H9 (cell line): ENCODE data around the gene CENPO. TPM values are rescaled to one million over a fixed set of nuclear protein-coding genes. Genes with fewer than 3 reads are reported as not detected.

ENCODE experiments used
- DNase-seq: peaks from one replicate; pipeline ENCODE4 v3.0.0-alpha.2; 2017
- H2AFZ ChIP-seq: one replicate; pipeline ENCODE4 v1.6.1; 2013; ENCODE audit warnings: mild to moderate bottlenecking, low read length, control low read depth, moderate library complexity
- H2AK5ac ChIP-seq: 2 replicates; pipeline ENCODE4 v1.6.1; 2013; ENCODE audit warnings: low read length, control low read depth, mixed read lengths; ENCODE audit not compliant: insufficient read length
- H2BK120ac ChIP-seq: one replicate; pipeline ENCODE4 v1.6.1; 2013; ENCODE audit warnings: low read depth, mild to moderate bottlenecking, low read length, control low read depth, inconsistent platforms; ENCODE audit not compliant: poor library complexity, severe bottlenecking
- H2BK12ac ChIP-seq: 2 replicates; pipeline ENCODE4 v1.6.1; 2013; ENCODE audit warnings: low read length, control low read depth, mixed read lengths, low read depth; ENCODE audit not compliant: insufficient read length
- H2BK15ac ChIP-seq: 2 replicates; pipeline ENCODE4 v1.6.1; 2013; ENCODE audit warnings: low read depth, low read length, control low read depth
- H2BK20ac ChIP-seq: one replicate; pipeline ENCODE4 v1.6.1; 2013; ENCODE audit warnings: low read depth, mild to moderate bottlenecking, low read length, control low read depth, inconsistent platforms; ENCODE audit not compliant: poor library complexity, severe bottlenecking
- H2BK5ac ChIP-seq: 2 replicates; pipeline ENCODE4 v1.6.1; 2013; ENCODE audit warnings: low read length, control low read depth, mixed read lengths; ENCODE audit not compliant: insufficient read length
- H3K14ac ChIP-seq: 2 replicates; pipeline ENCODE4 v1.6.1; 2013; ENCODE audit warnings: low read length, control low read depth; ENCODE audit not compliant: insufficient read depth
- H3K18ac ChIP-seq: 2 replicates; pipeline ENCODE4 v1.6.1; 2013; ENCODE audit warnings: low read depth, mild to moderate bottlenecking, mixed read lengths, low read length, control low read depth; ENCODE audit not compliant: insufficient read length
- H3K23ac ChIP-seq: 2 replicates; pipeline ENCODE4 v1.6.1; 2013; ENCODE audit warnings: low read length, control low read depth, mixed read lengths, low read depth; ENCODE audit not compliant: insufficient read length
- H3K23me2 ChIP-seq: 2 replicates; pipeline ENCODE4 v1.6.1; 2013; ENCODE audit warnings: low read depth, mild to moderate bottlenecking, mixed read lengths, low read length, control low read depth; ENCODE audit not compliant: insufficient read length, poor library complexity, severe bottlenecking
- H3K27ac ChIP-seq: 2 replicates; pipeline ENCODE4 v1.5.1; 2013; ENCODE audit warnings: low read length, control low read depth, mixed read lengths, low read depth; ENCODE audit not compliant: insufficient read length
- H3K27me3 ChIP-seq: 2 replicates; pipeline ENCODE4 v1.6.1; 2013; ENCODE audit warnings: low read length, control low read depth, inconsistent platforms; ENCODE audit not compliant: insufficient read depth
- H3K4ac ChIP-seq: 2 replicates; pipeline ENCODE4 v1.6.1; 2013; ENCODE audit warnings: low read depth, mild to moderate bottlenecking, control low read depth, inconsistent platforms, low read length, moderate library complexity
- H3K4me1 ChIP-seq: 2 replicates; pipeline ENCODE4 v1.6.1; 2013; ENCODE audit warnings: low read length, control low read depth, inconsistent platforms; ENCODE audit not compliant: insufficient read depth
- H3K4me2 ChIP-seq: 2 replicates; pipeline ENCODE4 v1.6.1; 2013; ENCODE audit warnings: low read length, control low read depth, mixed read lengths; ENCODE audit not compliant: insufficient read length, insufficient read depth
- H3K56ac ChIP-seq: 2 replicates; pipeline ENCODE4 v1.6.1; 2013; ENCODE audit warnings: low read depth, mild to moderate bottlenecking, mixed read lengths, low read length, control low read depth; ENCODE audit not compliant: insufficient read length
- H3K79me1 ChIP-seq: 2 replicates; pipeline ENCODE4 v1.6.1; 2013; ENCODE audit warnings: low read depth, mild to moderate bottlenecking, moderate library complexity, low read length, control low read depth, inconsistent platforms; ENCODE audit not compliant: insufficient read depth, poor library complexity, severe bottlenecking
- H3K79me2 ChIP-seq: 2 replicates; pipeline ENCODE4 v1.6.1; 2013; ENCODE audit warnings: low read length, control low read depth, inconsistent platforms; ENCODE audit not compliant: insufficient read depth
- H3K9ac ChIP-seq: 2 replicates; pipeline ENCODE4 v1.6.1; 2013; ENCODE audit warnings: low read length, control low read depth, mixed read lengths; ENCODE audit not compliant: insufficient read length; ENCODE audit errors: extremely low read depth
- H3K9me3 ChIP-seq: one replicate; pipeline ENCODE4 v1.6.1; 2013; ENCODE audit warnings: low read depth, low read length, inconsistent platforms; ENCODE audit not compliant: control insufficient read depth
- H3T11ph ChIP-seq: one replicate; pipeline ENCODE4 v1.6.1; 2013; ENCODE audit warnings: mild to moderate bottlenecking, low read length, control low read depth, inconsistent platforms
- H4K20me1 ChIP-seq: one replicate; pipeline ENCODE4 v1.6.1; 2013; ENCODE audit not compliant: control insufficient read depth, insufficient read length, insufficient read depth
- H4K5ac ChIP-seq: 2 replicates; pipeline ENCODE4 v1.6.1; 2013; ENCODE audit warnings: low read depth, mild to moderate bottlenecking, mixed read lengths, low read length, control low read depth; ENCODE audit not compliant: insufficient read length
- H4K8ac ChIP-seq: replicated peaks from 2 replicates; pipeline ENCODE4 v1.6.1; 2013; ENCODE audit warnings: low read length, control low read depth, mixed read lengths, low read depth; ENCODE audit not compliant: insufficient read length
- H4K91ac ChIP-seq: 2 replicates; pipeline ENCODE4 v1.6.1; 2013; ENCODE audit warnings: low read depth, mild to moderate bottlenecking, moderate library complexity, mixed read lengths, low read length, control low read depth; ENCODE audit not compliant: insufficient read length
- H3K27ac Mint-ChIP-seq, 3 experiments: 2 replicates in 2 of 3; 3 replicates in 1 of 3; pipeline ENCODE4 v1.8.0; 2020 to 2021; ENCODE audit warnings: mixed read lengths in 3 of 3, mild to moderate bottlenecking in 1 of 3, moderate library complexity in 1 of 3
- H3K27me3 Mint-ChIP-seq: 2 replicates; pipeline ENCODE4 v1.8.0; 2021; ENCODE audit warnings: low read depth, mild to moderate bottlenecking, moderate library complexity, mixed read lengths
- H3K36me3 Mint-ChIP-seq, 3 experiments: 2 replicates in 2 of 3; 3 replicates in 1 of 3; pipeline ENCODE4 v1.8.0; 2020 to 2021; ENCODE audit warnings: low read depth in 3 of 3, mixed read lengths in 3 of 3; ENCODE audit not compliant: insufficient read depth in 1 of 3
- H3K4me1 Mint-ChIP-seq, 2 experiments: 2 replicates each; pipeline ENCODE4 v1.8.0; 2020; ENCODE audit warnings: mixed read lengths in 2 of 2
- H3K4me3 Mint-ChIP-seq, 2 experiments: 2 replicates in 1 of 2; 3 replicates in 1 of 2; pipeline ENCODE4 v1.8.0; 2020 to 2021; ENCODE audit warnings: mild to moderate bottlenecking in 2 of 2, mixed read lengths in 2 of 2, moderate library complexity in 1 of 2
- H3K9me3 Mint-ChIP-seq, 2 experiments: 2 replicates in 1 of 2; 3 replicates in 1 of 2; pipeline ENCODE4 v1.8.0; 2020; ENCODE audit warnings: mild to moderate bottlenecking in 2 of 2, mixed read lengths in 2 of 2, moderate library complexity in 1 of 2
- CTCF ChIP-seq: fragments of 200-600 bp; sonication (generic); conservative IDR thresholded peaks from 3 replicates; pipeline ENCODE4 v1.8.0; 2021; ENCODE audit warnings: antibody characterized with exemption, mild to moderate bottlenecking
- WGBS: extraction: QIAGEN DNeasy Blood & Tissue Kit; methylation state at CpG from one replicate; pipeline ENCODE4 v1.1.7; 2013; ENCODE audit warnings: missing lambda C conversion rate, low lambda C conversion rate, mixed read lengths; ENCODE audit not compliant: insufficient read length; ENCODE audit errors: extremely low coverage; 5-methylcytosine and 5-hydroxymethylcytosine counted together
- total RNA-seq: library from RNA; stranded (reverse); gene quantifications from 2 replicates; pipeline ENCODE4 v1.2.1, GENCODE V29; 2021

CENPO gene
- total RNA-seq, 1 experiment from 2014 or later: 49.5 TPM

GRCh38 chr2:24824071-24824588 is 30.9 kb downstream of the CENPO start:
- Histone ChIP-seq H2BK12ac (no peak overlapping the region), H2BK120ac (no peak overlapping the region), H3K9ac (no peak overlapping the region), H3K18ac (no peak overlapping the region), H2BK15ac (no peak overlapping the region), H3K79me1 (no peaks in the 10 kb centered on the region), H4K91ac (no peak overlapping the region), H3T11ph (no peak overlapping the region), H3K4ac (no peak overlapping the region), H2BK20ac (no peak overlapping the region), H3K27me3 (no peaks in the 10 kb centered on the region), H3K79me2 (no peaks in the 10 kb centered on the region), H3K27ac (no peak overlapping the region), H2AK5ac (no peak overlapping the region), H4K5ac (no peak overlapping the region), H3K23ac (no peak overlapping the region), H3K23me2 (no peaks in the 10 kb centered on the region), H3K56ac (no peak overlapping the region), H4K20me1 (no peaks in the 10 kb centered on the region), H4K8ac (no peak overlapping the region), H3K9me3 (no peaks in the 10 kb centered on the region), H2AFZ (no peak overlapping the region), H2BK5ac (no peak overlapping the region), H3K4me2 (no peak overlapping the region), H3K4me1 (peaks cover 16% of the 10 kb centered on the region), H3K14ac (no peak overlapping the region; the same call in 1 of the 2 replicates)
- H3K4me1 Mint-ChIP-seq: peaks cover 55 to 59% of the 10 kb centered on the region in 2 experiments
- TF ChIP-seq CTCF: no peak
- H3K4me3 Mint-ChIP-seq: no peak overlapping the region
- peak; percentile 26 for DNase-seq
- no peak overlapping the region for H3K27ac Mint-ChIP-seq
- no CpG with 5 or more reads among the region's 14 CpGs for WGBS
- peaks cover 58 to 63% (median 61%) of the 10 kb centered on the region in 3 experiments for H3K36me3 Mint-ChIP-seq
- H3K9me3 Mint-ChIP-seq: peaks cover 0 to 3% of the 10 kb centered on the region in 2 experiments; a peak in 2 of 5 replicates
- H3K27me3 Mint-ChIP-seq: no peaks in the 10 kb centered on the region; the same call in none of the 2 replicates
